CMK (cell line): ENCODE results near the gene SPOCK1.

Experiments
- DNase-seq: peaks from one replicate; pipeline ENCODE4 v3.0.0-alpha.2; 2010; ENCODE audit warnings: low read depth

The SPOCK1 gene

DNA sequence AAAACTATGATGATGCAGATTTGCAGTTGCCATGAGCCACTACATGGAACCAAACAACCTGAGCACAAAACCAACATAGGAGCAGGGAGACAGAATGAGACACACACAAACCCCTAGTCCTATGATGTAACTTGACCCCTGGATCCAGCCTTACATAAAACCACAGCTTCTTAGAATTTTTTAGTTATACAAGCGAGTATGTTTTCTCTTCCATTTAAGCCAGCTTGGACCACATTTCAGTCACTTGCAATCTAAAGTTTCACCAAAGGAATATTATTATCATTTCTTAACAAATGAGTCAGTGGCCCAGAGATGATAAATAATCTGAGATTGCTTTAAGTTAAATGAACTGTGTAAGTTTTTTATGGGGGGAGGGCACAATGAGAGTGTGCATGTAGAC lies 6.8 kb downstream of the SPOCK1 start:
- DNase-seq: no peak

DNA sequence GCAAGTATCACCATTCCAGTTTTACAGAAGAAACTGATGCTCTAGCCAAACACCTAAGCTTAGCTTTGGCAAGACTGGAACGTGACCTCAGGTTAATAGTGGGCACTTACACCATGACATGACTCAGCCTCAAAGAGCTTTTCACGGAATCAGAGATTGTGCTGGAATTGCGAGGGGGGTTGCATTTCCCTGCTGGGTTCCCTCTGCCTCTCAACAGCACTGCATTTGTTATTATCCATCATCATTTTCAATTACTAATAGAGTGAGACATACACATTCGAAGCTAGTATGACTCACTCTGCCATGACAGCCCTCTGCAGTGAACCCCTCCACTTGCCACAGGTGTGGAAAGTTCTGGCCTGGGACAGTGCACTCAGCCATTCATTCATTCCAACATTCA lies 8.0 kb downstream of the SPOCK1 start:
- no peak for DNase-seq

DNA sequence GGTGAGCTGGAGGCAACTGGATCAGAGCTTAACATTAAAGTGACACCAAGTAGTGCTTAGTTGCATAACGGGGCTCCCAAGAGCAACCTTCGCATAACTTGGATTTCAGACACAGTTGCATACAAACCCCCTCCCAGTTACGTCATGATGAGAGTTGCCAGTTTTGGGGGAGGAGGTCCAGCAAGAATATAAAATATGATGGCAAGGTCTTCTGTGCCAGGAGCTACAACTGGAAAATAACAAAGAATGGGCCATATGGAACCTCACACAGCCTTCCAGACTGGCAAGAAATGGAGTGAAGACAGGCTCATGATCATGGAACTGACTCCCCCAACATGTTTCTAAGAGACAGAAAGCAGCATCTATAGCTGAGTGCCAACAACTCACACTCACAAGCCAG lies 8.5 kb downstream of the SPOCK1 start:
- DNase-seq: no peak

DNA sequence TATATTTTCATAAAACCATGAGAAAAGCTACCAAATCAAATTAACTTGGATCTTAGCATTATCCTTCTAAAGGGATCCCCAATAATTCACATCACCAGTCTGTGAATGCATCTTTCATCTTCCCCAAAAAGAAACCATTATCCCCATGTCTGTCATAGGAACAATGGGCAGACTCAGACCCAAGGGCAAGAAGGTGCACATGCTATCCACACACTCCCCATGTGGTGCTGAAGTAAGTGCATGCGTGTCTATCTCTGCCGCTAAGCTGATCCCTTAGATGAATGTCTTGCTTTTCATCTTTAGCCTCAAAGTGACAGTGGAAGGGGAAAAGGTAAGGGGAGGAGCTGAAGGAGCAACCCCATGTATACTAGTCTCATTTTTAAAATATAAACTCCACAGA lies 10.2 kb downstream of the SPOCK1 start:
- DNase-seq: no peak

DNA sequence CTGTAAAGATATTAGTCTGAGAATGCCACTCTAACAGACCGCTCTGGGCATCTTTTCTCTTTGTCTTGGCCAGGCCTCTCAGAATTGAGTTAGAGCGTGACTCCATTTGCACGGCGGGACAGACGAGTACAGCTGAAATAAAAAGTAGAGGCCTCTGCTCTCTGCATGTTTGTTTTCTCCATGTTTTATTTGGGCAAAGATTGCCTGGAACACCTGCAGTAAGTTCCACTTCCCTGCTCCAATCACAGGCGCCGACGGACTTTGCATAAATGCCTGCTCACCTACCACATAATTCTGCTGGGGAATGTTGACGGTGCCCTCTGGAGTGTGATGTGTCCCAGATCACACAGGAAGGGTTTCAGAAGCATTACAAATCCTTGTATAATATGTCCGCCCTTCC lies 10.6 kb downstream of the SPOCK1 start:
- DNase-seq: no peak

DNA sequence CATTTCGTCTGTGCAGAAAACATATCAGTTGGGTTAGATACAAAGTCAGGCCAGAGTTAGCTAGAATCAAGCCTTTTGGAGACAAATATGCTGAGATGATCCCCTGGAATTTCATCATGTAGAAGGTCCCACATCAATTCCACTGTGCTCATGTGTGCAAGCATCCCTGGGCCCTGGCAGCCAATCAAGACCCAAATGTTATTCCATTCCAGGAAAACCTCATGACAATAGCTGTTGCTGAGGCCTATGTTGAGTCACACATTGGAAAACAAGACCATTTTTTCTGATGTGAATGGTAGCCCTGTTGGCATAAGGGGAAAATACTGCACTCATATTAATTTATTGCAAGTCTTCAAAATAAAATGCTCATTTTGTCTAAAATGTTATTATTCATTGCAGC lies 11.5 kb downstream of the SPOCK1 start:
- DNase-seq: no peak

DNA sequence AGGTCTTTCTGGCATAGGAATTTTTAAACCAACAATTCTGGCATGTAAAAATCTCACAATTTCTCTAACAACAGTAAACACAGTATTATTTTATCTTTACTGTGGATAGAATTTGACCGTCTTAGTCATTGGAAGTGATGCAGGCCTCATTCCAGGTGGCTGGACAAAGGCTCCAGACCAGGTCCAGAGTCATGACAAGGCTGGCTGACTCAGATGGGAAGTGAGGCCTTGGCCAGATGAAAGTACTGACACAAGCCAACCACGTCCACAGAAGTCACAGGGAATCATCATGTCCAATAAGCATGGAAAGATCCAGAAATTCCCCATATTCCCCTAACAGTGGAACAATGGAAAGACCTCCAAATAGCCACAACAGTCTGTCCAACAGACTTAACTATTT lies 12.4 kb downstream of the SPOCK1 start:
- no peak for DNase-seq

DNA sequence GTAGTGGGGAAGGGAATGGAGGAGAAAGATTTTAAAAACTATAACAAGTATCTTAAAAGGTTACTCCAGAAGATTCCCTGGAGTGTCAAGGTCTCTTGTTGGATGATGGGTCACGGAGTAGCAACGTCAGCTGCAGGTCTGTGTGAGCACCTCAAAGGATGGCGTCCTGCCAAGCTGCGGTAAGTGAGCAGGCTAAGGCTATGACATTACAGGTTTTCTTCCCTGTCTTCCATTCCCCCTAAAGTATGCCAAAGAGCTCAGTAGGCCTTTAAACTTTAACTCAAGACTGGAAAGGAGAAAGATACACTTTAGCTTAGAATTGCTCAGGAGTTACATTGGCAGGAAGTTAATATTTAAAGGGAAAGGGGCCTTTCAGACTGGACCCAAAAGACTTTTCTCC lies 17.5 kb downstream of the SPOCK1 start:
- DNase-seq: no peak

DNA sequence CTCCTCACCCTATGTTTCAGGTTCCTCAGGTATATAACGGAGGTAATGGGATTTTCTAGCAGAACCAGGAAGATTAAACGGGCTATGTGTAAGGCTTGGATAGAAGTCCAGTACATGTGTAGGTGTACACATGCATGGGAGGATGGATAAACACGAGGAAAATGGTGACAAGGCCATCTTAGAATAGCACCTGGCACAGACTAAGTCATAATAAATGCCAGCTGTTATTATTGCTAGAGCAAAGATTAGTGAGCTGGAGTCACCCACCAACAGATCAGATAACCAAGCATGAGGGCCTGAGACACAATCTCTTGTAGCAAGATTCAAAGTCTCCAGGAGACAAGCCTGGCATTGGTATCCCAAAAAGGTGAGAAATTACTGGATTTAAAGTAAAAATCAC lies 21.1 kb downstream of the SPOCK1 start:
- no peak for DNase-seq

DNA sequence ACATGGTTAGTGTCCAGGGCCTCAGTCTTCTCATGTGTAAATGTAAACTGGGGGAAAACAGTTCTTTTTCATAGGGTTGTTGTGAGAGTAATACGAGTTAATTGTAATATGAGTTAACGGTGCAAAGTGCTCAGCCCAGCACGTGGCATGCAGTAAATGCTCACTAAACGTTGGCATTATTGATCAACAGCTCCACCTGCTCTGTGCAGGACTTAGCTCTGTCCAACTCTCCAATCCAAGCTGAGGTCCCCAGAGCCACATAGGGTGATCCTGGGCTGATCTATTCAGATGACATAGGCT lies 28.3 kb downstream of the SPOCK1 start:
- no peak for DNase-seq

DNA sequence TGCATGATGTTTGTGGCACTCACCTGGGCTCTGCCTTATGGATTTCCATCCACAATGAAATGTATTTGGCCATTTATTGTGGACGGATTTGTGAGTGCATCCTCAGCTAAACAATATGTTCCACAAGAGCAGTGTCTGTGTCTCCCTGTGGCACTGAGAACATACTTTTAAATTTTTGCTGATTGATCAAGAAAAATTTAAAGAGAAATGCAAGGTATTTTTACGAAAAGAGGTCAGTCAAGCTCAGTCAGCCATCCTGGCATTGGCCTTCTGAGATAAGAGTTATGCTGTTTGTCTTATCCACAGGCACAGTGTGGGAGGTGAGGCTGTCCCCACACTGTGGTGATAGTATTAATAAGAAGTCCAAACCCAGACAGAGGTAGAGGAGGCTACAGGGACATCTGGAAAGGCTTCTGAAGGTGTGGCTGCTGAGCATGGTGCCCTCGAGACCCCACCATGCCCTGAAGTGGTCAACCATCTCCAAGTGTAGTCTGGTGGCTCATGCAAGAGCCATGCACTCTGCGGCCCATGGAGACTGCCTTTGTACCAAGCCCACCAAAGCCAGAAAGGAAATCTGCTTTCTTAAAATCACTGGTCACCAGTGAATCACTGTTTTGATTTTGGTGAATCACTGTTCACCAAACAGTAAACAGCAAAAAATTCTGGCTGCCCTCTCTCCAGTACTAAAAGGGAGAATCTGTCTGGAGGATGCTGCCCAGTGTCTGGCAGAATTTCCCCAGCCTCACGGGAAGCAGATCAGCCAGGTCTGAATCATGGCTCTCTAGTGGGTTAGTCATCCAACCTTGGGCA lies 28.8 kb downstream of the SPOCK1 start:
- DNase-seq: no peak

DNA sequence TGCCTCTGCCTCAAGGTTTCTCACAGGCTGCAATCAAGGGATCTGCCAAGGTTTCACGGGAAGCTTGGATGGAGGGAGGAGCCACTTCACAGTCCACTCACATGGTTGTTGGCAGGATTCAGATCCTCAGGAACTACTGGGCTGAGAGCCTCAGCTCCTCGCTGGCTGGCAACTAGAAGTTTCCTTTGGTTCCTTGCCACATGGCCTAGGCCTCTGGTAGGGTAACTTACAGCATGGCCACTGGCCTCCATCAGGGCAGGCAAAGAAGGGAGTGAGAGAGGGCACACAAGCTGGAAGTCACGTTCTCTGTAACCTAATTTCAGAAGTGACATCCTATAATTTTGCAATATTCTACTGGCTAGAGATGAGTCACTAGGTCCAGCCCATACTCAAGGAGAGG lies 32.2 kb downstream of the SPOCK1 start:
- DNase-seq: no peak

DNA sequence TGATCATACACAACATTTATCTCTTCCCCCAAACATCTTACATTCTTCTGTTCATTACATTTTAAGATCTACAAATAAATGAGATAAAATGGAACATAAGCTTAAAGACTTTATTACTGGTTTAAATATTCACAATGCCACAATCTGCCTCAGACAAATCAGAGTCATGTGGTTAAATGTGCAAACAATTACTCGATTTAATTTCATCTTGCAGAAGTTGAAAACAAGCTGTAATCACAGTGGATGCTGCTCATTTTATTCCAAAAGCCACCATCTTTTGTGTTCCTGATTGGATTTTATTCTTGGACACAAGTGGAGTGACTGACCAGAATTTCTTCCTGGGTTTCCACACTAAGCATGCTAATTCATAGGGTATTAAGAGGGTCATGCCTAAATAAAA lies 33.2 kb downstream of the SPOCK1 start:
- DNase-seq: no peak

DNA sequence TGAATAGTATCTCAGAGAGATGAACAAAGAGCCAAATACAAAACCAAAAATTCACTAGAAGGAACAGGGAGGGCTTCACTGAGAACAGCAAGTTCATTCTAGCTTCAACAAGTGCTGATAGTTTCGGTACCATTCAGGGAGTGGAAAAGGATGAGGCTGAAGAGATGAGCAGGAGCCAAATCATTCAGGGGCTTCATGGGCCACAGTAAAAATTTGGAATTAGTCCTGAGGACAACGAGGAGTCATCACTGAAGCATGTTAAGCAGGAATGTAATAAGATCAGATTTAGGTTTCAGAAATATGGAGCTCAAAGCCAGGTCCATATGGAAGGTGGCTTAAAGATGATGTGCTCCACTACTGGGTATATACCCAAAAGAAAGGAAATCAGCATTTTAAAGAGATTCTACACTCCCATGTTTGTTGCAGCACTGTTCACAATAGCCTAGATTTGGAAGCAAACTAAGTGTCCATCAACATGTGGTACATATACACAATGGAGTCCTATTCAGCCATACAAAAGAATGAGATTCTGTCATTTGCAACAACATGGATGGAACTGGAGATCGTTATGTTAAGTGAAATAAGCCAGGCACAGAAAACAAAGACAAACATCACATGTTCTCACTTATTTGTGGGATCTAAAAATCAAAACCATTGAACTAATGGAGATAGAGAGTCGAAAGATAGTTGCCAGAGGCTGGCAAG lies 36.2 kb downstream of the SPOCK1 start:
- no peak for DNase-seq

DNA sequence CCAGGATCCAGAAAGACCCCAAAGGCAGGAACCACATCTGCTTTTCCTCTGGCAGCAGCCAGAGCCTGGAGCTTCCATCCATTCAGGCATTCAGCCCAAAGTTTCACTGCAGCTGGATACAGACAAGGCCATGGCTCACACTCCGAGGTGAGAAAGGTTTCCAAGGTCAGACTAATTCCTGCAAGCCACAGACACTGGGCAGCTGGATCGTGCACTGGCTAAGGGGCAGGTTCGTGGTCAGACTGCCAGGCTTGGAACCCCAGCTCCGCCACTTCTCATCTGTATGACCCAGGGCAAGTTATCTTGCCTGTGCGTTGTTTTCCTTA lies 36.9 kb downstream of the SPOCK1 start:
- no peak for DNase-seq

DNA sequence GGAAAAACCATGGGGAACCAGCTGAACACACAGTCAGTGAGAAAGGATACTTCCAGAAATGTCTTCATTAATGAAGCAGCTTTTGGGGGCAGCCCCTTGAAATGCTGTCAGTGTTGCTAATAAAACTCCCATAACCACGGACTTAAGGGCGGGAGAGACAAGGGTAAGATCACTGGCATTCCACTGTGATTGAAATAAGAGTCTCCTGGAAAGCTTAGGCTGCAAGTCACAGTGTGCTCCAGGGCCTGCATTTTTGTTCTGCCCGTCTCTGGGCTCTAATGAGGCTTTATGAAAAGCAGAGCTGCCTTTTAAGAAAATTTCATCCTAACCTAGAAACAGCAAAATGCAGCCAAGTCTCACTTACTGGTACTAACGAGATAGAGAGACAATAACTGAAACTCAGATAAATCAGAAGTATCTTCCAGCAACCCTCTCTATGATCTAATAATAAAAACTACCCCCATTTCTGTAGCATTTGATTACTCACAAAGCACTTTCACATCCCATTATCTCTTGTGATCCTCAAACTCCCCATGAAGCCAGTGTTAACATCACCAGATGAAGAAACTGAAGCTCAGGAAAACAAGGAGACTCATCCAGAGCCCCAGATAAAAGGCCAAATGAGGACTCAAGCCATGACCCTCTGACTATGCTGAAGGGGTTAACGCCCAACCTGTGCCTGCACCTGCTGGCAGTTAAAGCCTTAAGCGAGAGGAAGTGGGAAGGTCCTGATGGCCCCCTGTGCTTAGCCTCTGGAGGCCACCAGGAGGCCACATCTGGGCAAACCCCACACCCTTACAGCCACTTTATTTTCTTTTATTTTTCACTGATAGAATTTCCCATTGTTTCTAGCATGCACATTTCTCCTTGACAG lies 37.5 kb downstream of the SPOCK1 start:
- no peak for DNase-seq

DNA sequence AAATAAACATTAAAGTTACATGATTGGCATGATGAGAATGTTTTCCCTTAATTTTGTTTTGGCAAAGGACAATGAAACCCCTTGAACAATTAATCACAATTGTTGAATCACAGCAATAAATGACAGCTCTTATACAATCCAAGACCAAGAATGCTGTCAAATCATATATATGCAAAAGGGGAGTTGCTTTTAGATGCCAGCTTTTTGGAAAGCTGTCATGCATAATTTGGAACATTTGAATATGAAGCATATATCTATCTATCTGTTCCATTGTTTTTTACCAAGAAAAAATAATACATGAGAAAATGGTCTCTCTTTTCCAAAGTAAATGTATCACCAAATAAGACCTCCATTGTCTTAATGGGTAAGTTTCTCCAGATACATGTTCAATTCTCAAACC lies 44.5 kb downstream of the SPOCK1 start:
- no peak for DNase-seq

DNA sequence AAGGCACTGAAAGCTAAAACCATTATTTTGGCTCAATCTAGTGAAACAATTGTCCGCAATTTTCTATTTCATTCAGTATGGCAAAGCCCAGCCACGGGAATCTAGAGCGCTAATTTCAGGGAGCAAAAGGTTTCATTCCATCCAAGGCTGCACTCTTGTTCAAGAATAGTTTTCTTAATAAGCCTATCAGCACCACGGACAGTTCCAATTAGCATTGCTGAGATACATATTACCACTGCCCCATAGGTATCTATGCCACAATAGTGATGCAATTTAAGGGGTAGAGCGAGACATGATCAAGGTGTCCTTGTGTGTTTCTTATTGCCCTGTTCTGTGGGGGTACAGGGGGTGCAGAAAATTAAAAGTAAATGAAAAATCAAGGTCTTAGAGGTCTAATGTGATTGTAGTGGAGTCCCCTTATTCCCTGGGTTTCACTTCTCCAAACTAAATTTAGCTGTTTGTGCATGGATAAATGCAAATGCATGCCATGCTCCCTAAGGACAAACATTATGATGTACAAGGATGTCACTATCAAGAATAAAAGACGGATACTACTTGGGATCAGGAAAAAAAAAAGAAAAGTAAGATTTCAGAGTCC lies 45.5 kb downstream of the SPOCK1 start:
- DNase-seq: no peak

DNA sequence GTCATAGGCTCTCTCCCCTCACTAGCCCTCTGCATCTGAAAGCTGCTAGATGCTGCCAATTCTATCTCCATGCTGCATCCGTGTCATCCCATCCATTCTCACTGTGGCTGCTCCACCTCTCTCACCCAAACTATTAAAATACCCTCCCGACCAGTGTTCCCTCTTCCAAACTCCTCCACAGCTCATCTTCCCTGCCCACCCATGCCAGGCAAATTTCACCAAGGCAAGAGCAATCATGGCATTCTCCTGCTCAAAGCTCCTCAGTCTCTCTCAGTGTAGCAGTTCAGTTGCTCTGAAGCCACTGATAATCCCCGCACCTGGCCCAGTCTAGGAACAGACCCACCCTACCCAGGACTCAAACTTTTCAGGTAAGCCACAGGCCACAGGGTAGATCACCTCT lies 48.4 kb downstream of the SPOCK1 start:
- no peak for DNase-seq

DNA sequence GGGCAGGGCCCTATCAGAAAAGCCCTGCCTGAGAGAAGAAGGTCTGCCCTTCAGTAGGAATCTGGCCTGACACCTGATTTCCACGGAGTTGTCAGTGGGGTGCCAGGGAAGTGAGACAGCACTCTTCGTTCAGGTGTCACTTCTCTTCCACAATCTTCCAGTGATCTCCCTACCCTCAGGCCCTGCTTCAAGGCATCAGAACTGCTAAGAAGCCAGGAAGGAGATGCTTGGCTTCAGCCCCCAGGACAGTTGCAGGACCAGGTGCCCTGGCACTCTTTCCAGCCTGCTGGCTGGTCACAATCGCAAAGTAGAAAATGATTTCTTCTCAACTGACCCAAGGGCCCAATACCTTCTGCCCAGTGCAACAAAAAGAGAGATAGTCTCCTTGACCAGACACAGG lies 50.3 kb downstream of the SPOCK1 start:
- no peak for DNase-seq

DNA sequence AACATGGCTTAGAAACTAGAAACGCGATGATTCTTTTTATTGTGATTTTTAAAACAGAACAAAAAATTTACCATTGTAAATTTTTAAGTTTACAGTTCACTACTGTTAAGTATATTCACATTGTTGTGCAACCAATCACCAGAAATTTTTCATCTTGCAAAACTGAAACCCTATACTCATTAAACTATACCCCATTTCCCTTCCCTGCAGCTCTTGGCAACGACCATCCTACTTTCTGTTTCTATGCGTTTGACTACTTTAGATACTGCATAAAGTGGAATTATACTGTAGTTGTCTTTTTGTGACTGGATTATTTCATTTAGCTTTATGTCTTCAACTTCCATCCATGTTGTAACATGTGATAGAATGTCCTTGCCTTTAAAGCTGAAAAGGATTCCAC lies 52.5 kb downstream of the SPOCK1 start:
- no peak for DNase-seq

DNA sequence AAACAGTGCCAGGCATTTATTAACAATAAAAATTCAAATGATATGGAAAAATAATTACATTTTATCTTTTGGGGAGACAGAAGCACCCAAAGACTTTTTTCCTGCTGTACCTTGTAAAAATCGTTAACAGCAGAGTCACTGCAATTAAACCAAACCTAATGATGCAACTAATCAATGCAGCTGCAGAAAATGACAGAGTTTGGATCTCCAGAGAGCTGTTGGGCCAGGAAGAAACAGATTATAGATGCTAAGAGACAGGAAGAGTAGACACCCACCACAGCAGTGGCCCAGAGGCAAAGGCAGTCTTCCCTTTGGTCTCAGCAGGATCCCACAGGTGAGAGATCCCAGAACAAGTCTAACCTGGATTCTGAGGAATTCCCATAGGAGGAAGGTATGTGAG lies 53.0 kb downstream of the SPOCK1 start:
- no peak for DNase-seq

DNA sequence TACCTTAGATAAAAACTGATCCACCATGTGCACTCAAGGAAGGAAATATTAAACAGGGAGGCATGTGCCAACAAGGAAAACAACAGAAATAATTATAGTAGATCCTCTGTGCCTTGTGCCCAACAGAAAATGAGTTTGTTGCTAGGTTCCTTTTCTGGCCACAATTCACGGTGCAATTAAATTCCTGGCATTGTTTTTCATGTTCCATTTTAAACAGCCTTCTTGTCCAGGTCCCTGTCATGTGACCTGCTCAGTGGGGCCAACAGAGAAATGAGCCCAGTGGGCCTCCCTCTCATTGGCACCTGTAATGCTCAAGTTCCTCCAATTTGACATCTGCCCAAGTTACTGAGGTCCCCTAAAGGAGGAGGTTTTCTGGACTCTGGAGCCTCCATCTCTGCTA lies 56.5 kb downstream of the SPOCK1 start:
- DNase-seq: no peak
